ENCODE results near the gene NRGN. TPM values are rescaled to one million over a fixed set of nuclear protein-coding genes. Genes with fewer than 3 reads are reported as not detected.

The NRGN gene
- polyA plus RNA-seq, 1 donor from 2014 or later, result 0.69 TPM

GRCh38 chr11:124759266-124760204, 19.8 kb downstream of the NRGN start:
- no peaks in the 10 kb centered on the region for H3F3A ChIP-seq (ENCODE audit: insufficient read depth, low read length, poor library complexity, severe bottlenecking)
- H3K4me3 ChIP-seq (ENCODE audit: low read length), result peak overlapping the region; percentile 58
- no peak overlapping the region for H3K9ac ChIP-seq (ENCODE audit: low read length)
- no peaks in the 10 kb centered on the region for H3K79me2 ChIP-seq (replicated peaks; ENCODE audit: insufficient read depth, low read length)
- H3K9me3 ChIP-seq (ENCODE audit: low read length), result no peaks in the 10 kb centered on the region
- no peak overlapping the region for H3K27ac ChIP-seq (ENCODE audit: low read length)
- no peaks in the 10 kb centered on the region for H3K36me3 ChIP-seq (ENCODE audit: insufficient read depth, low read length)
- H2AFZ ChIP-seq (ENCODE audit: low read depth, low read length), result no peak overlapping the region
- no peak overlapping the region for H3K4me2 ChIP-seq (ENCODE audit: low read length)
- TF ChIP-seq POLR2AphosphoS5 (IDR thresholded peaks at IDR 0.05), result no peak
- no peak for TF ChIP-seq RAD21 (conservative IDR thresholded peaks at IDR 0.05)
- TF ChIP-seq, protein P1, sequence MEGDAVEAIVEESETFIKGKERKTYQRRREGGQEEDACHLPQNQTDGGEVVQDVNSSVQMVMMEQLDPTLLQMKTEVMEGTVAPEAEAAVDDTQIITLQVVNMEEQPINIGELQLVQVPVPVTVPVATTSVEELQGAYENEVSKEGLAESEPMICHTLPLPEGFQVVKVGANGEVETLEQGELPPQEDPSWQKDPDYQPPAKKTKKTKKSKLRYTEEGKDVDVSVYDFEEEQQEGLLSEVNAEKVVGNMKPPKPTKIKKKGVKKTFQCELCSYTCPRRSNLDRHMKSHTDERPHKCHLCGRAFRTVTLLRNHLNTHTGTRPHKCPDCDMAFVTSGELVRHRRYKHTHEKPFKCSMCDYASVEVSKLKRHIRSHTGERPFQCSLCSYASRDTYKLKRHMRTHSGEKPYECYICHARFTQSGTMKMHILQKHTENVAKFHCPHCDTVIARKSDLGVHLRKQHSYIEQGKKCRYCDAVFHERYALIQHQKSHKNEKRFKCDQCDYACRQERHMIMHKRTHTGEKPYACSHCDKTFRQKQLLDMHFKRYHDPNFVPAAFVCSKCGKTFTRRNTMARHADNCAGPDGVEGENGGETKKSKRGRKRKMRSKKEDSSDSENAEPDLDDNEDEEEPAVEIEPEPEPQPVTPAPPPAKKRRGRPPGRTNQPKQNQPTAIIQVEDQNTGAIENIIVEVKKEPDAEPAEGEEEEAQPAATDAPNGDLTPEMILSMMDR (IDR thresholded peaks at IDR 0.05; ENCODE audit: poor library complexity, severe bottlenecking), result no peak
- TF ChIP-seq MXI1 (conservative IDR thresholded peaks at IDR 0.05; ENCODE audit: poor library complexity, severe bottlenecking), result no peak
- TF ChIP-seq EP300 (conservative IDR thresholded peaks at IDR 0.05; ENCODE audit: poor library complexity, severe bottlenecking), result no peak
- no peak for TF ChIP-seq EZH2 (IDR thresholded peaks at IDR 0.05; ENCODE audit: borderline replicate concordance, insufficient read depth, low read length, poor library complexity, severe bottlenecking)
- no peak for TF ChIP-seq SMC3 (conservative IDR thresholded peaks at IDR 0.05; ENCODE audit: poor library complexity)
- no peak for TF ChIP-seq TAF1 (IDR thresholded peaks at IDR 0.05; ENCODE audit: low read depth)
- TF ChIP-seq REST (IDR thresholded peaks at IDR 0.05; ENCODE audit: borderline replicate concordance), result no peak
- H4K20me1 ChIP-seq (ENCODE audit: insufficient read depth), result no peaks in the 10 kb centered on the region
- peaks cover 83% of the 10 kb centered on the region for H3K27me3 ChIP-seq (ENCODE audit: insufficient read depth, low read depth, low read length)
- no peaks in the 10 kb centered on the region for H3K9me2 ChIP-seq (ENCODE audit: insufficient read depth, low read length)

- H3K4me3 ChIP-seq (ENCODE audit: low read length), result no peak overlapping the region
- H3K27me3 ChIP-seq (ENCODE audit: insufficient read depth, low read depth, low read length), result peaks cover 79% of the 10 kb centered on the region
- H3K36me3 ChIP-seq (ENCODE audit: insufficient read depth, low read length), result no peaks in the 10 kb centered on the region
- no peaks in the 10 kb centered on the region for H3K79me2 ChIP-seq (replicated peaks; ENCODE audit: insufficient read depth, low read length)
- no peak overlapping the region for H3K4me2 ChIP-seq (ENCODE audit: low read length)
- H3K9ac ChIP-seq (ENCODE audit: low read length), result no peak overlapping the region
- H4K20me1 ChIP-seq (ENCODE audit: insufficient read depth), result no peaks in the 10 kb centered on the region
- no peaks in the 10 kb centered on the region for H3F3A ChIP-seq (ENCODE audit: insufficient read depth, low read length, poor library complexity, severe bottlenecking)
- H3K9me2 ChIP-seq (ENCODE audit: insufficient read depth, low read length), result no peaks in the 10 kb centered on the region
- H3K27ac ChIP-seq (ENCODE audit: low read length), result no peak overlapping the region
- H2AFZ ChIP-seq (ENCODE audit: low read depth, low read length), result no peak overlapping the region
- no peaks in the 10 kb centered on the region for H3K9me3 ChIP-seq (ENCODE audit: low read length)
- TF ChIP-seq SMC3 (conservative IDR thresholded peaks at IDR 0.05; ENCODE audit: poor library complexity) (no peak), RAD21 (conservative IDR thresholded peaks at IDR 0.05) (no peak), EP300 (conservative IDR thresholded peaks at IDR 0.05; ENCODE audit: poor library complexity, severe bottlenecking) (no peak), TAF1 (IDR thresholded peaks at IDR 0.05; ENCODE audit: low read depth) (no peak), REST (IDR thresholded peaks at IDR 0.05; ENCODE audit: borderline replicate concordance) (no peak), POLR2AphosphoS5 (IDR thresholded peaks at IDR 0.05) (no peak), EZH2 (IDR thresholded peaks at IDR 0.05; ENCODE audit: borderline replicate concordance, insufficient read depth, low read length, poor library complexity, severe bottlenecking) (no peak), MXI1 (conservative IDR thresholded peaks at IDR 0.05; ENCODE audit: poor library complexity, severe bottlenecking) (no peak)
- TF ChIP-seq, protein P1 (IDR thresholded peaks at IDR 0.05; ENCODE audit: poor library complexity, severe bottlenecking), result no peak
Observed at GRCh38 chr11:124760205-124760652, 20.5 kb downstream of the NRGN start.
